Astrocyte (in vitro differentiated cells and primary cell): ENCODE data around the gene BRD4.
"Not testable (repeated sequence)": the region's sequence is repeated elsewhere in the genome, so short reads cannot be mapped to it uniquely, and the experiment has no call there.

Source experiments
- EZH2 ChIP-seq: IDR thresholded peaks from 2 replicates; pipeline ENCODE4 v1.6.1; 2012; ENCODE audit warnings: mild to moderate bottlenecking, low read length, inconsistent platforms; ENCODE audit not compliant: insufficient read depth
- TF ChIP-seq, protein P1 (sequence below): IDR thresholded peaks from 2 replicates; pipeline ENCODE4 v1.5.1; 2011; ENCODE audit warnings: low read depth, mild to moderate bottlenecking, inconsistent platforms, low read length, moderate library complexity; ENCODE audit not compliant: insufficient read depth

DNA sequence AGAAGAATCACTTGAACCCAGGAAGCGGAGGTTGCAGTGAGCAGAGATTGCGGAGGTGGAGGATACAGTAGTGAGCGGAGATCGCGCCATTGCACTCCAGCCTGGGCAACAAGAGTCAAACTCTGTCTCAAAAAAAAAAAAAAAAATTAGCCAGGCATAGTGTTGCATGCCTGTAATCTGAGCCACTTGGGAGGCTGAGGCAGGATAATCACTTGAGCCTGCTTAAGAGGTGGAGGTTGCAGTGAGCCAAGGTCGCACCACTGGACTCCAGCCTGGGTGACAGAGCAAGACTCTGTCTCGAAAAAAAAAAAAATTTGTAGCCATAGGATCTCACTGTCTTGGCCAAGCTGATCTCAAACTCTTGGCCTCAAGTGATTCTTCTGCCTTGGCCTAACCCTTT, 3.7 kb upstream of the BRD4 start:
- TF ChIP-seq EZH2, result not testable (repeated sequence)
- TF ChIP-seq, protein P1, sequence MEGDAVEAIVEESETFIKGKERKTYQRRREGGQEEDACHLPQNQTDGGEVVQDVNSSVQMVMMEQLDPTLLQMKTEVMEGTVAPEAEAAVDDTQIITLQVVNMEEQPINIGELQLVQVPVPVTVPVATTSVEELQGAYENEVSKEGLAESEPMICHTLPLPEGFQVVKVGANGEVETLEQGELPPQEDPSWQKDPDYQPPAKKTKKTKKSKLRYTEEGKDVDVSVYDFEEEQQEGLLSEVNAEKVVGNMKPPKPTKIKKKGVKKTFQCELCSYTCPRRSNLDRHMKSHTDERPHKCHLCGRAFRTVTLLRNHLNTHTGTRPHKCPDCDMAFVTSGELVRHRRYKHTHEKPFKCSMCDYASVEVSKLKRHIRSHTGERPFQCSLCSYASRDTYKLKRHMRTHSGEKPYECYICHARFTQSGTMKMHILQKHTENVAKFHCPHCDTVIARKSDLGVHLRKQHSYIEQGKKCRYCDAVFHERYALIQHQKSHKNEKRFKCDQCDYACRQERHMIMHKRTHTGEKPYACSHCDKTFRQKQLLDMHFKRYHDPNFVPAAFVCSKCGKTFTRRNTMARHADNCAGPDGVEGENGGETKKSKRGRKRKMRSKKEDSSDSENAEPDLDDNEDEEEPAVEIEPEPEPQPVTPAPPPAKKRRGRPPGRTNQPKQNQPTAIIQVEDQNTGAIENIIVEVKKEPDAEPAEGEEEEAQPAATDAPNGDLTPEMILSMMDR, result not testable (repeated sequence)
